Activated CD8-positive, alpha-beta memory T cell treated with anti-CD3 and anti-CD28 coated beads, Interleukin-2, amount 50 U/mL, for 48 hours (primary cell): ENCODE data around the gene CMTM1.
"Not testable (repeated sequence)": the region's sequence is repeated elsewhere in the genome, so short reads cannot be mapped to it uniquely, and the experiment has no call there.

Source experiments
- DNase-seq: peaks from one replicate; pipeline ENCODE4 v3.0.0-alpha.2; 2020

CMTM1 gene

GRCh38 chr16:66563574-66564334 lies 2.5 kb upstream of the CMTM1 start:
- no peak for DNase-seq

GRCh38 chr16:66567270-66567669 lies 1.0 kb downstream of the CMTM1 start:
- not testable (repeated sequence) for DNase-seq

- no peak for DNase-seq
Observed at GRCh38 chr16:66568355-66568754, 2.1 kb downstream of the CMTM1 start.

GRCh38 chr16:66569131-66569530 lies 2.9 kb downstream of the CMTM1 start:
- DNase-seq, result no peak

GRCh38 chr16:66569827-66570405 lies 3.7 kb downstream of the CMTM1 start:
- DNase-seq, result no peak

GRCh38 chr16:66572356-66572755 lies 6.1 kb downstream of the CMTM1 start:
- no peak for DNase-seq

GRCh38 chr16:66574081-66574480 lies 7.8 kb downstream of the CMTM1 start:
- DNase-seq, result no peak

- DNase-seq, result no peak
Observed at GRCh38 chr16:66574531-66574930, 8.3 kb downstream of the CMTM1 start.

GRCh38 chr16:66575060-66575459 lies 8.8 kb downstream of the CMTM1 start:
- no peak for DNase-seq

- DNase-seq, result no peak
Observed at GRCh38 chr16:66576296-66576695, 10.1 kb downstream of the CMTM1 start.

GRCh38 chr16:66578651-66579531 lies 12.7 kb downstream of the CMTM1 start, which contains the start of gene CMTM2:
Gene CMTM2 (plus strand): TSS chr16:66579463. CDS start chr16:66579608, 145 bp downstream.
- no peak for DNase-seq

- DNase-seq, result no peak
Observed at GRCh38 chr16:66580605-66581209, 14.5 kb downstream of the CMTM1 start.

GRCh38 chr16:66581246-66581952 lies 15.2 kb downstream of the CMTM1 start:
- no peak for DNase-seq

- DNase-seq, result no peak
Observed at GRCh38 chr16:66585481-66586239, 19.4 kb downstream of the CMTM1 start.

- DNase-seq, result no peak
Observed at GRCh38 chr16:66587881-66588600, 21.8 kb downstream of the CMTM1 start.

- peak; percentile 71 for DNase-seq
Observed at GRCh38 chr16:66588981-66589713, 22.9 kb downstream of the CMTM1 start.

- DNase-seq, result peak; percentile 42
Observed at GRCh38 chr16:66590322-66590721, 24.1 kb downstream of the CMTM1 start.

GRCh38 chr16:66591018-66591417 lies 24.8 kb downstream of the CMTM1 start:
- DNase-seq, result peak; percentile 42

GRCh38 chr16:66592241-66592640 lies 26.0 kb downstream of the CMTM1 start:
- no peak for DNase-seq

GRCh38 chr16:66592814-66593213 lies 26.6 kb downstream of the CMTM1 start:
- DNase-seq, result no peak
